Neural progenitor cell (in vitro differentiated cells): Measurements from ENCODE around the gene OR5B21.

Experiments used
- CTCF ChIP-seq: fragments of 200-600 bp; sonication (generic); IDR thresholded peaks from 2 replicates; pipeline ENCODE4 v1.5.1; 2017; ENCODE audit warnings: antibody characterized with exemption, mild to moderate bottlenecking
- EZH2 ChIP-seq: fragments of 200-600 bp; sonication (generic); IDR thresholded peaks from 2 replicates; pipeline ENCODE4 v1.6.1; 2017; ENCODE audit warnings: antibody characterized with exemption, mild to moderate bottlenecking, moderate library complexity
- EZH2phosphoT487 ChIP-seq: fragments of 200-600 bp; sonication (generic); IDR thresholded peaks from 2 replicates; pipeline ENCODE4 v1.6.1; 2017; ENCODE audit warnings: antibody characterized with exemption

DNA sequence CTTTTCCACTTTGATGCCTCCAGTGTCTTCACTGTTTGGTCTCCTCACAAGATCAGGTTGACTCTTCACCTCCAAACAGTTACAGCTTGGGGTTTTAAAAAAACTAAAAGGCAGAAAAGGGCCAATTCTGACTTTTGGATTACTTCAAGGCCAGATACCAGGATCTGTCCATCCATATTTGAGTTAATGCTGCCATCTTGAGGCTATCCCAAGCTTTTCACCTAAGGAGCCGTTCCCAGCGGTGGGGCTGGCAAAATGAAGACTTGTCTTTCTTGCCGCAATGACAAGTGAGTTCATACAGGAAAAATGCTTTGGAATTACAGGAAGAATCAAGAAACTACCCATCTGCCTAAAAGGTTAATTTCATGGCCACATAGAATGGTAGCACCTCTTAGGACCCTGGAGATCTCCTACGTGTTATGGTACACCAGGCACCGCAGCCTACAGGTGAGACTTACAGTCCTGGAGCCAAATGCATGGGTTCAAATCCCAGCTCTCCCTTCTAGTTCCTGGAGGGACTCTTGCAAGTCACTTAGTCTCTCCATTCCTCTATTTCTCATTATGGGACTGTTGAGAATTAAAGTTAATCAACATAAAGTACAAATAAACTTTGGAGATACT is 6.0 kb upstream of the OR5B21 start:
- TF ChIP-seq CTCF, result peak; percentile 85
- TF ChIP-seq EZH2, result no peak
- TF ChIP-seq EZH2phosphoT487, result no peak
